Left lobe of liver (tissue), 2 donors: ENCODE results near the gene CDC42EP5. TPM values are rescaled to one million over a fixed set of nuclear protein-coding genes. Genes with fewer than 3 reads are reported as not detected.

ENCODE experiments used
- ATAC-seq: fragments of 200-7000 bp; cut with Tn5 transposase; one replicate; pipeline ENCODE4 v1.9.1; 2020; ENCODE audit warnings: mild to moderate bottlenecking, moderate library complexity
- DNase-seq: peaks from one replicate; pipeline ENCODE4 v3.0.0-alpha.2; 2020; ENCODE audit warnings: low spot score
- total RNA-seq: library from RNA; stranded (reverse); gene quantifications from one replicate; pipeline ENCODE4 v1.2.1, GENCODE V29; 2021
- donor health status: DM: no; HTN: no; CAD: no; lungs with moderate emphysema.
- donor health status: DM: no; HTN: yes; CAD: no.

Gene CDC42EP5
- total RNA-seq, 1 donor from 2014 or later: 2.4 TPM

DNA sequence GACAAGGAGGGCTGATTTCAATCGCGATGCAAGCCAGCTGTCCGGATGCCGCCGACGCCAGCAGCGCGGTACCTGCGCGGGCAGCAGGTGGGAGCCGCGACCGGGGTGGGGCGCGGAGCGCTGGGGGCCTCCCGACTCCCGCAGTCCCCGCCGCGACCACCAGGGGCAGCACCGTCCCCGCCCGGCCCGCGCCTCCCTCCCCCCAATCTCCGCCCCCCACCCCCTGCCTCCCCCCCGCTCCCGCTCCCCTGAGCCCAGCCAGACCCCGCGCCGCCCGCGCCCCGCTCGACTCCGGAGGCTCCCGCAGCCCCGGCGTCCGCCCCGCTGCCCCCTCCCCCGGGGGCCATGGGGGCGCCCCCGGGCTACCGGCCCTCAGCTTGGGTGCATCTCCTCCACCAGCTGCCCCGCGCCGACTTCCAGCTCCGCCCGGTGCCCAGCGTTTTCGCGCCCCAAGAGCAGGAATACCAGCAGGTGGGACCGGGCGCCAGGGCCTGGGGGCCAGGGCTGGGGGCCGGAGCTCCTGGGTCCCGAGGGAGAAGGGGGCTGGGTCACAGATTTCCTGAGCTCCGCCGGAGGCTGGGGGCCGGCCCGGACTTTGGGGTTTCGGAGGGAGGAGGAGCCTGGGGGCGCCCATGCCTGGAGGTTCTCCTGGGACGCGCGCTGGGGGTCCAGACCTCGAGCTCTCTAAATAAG lies 57.7 kb downstream of the CDC42EP5 start, which contains the start of gene TTYH1:
Gene TTYH1 (plus strand): TSS at position 257 of the 693 bp plus-strand sequence. CDS start 89 bp downstream, at position 346.
- ATAC-seq (no peak), DNase-seq (no peak)

Other genes starting within 250 kb of the CDC42EP5 start
- gene LILRA6, start 230.5 kb downstream of the CDC42EP5 start, total RNA-seq: 0.75 TPM
- 8.7 TPM for gene LILRB5, start 216.0 kb downstream of the CDC42EP5 start, total RNA-seq
- 1.7 TPM for gene LILRB2, start 192.2 kb downstream of the CDC42EP5 start, total RNA-seq
- gene LILRA5, start 160.1 kb downstream of the CDC42EP5 start, total RNA-seq: 1.4 TPM
- not detected for gene LILRA4, start 134.1 kb downstream of the CDC42EP5 start, total RNA-seq
- gene LAIR1, start 108.4 kb downstream of the CDC42EP5 start, total RNA-seq: 3.1 TPM
- gene TTYH1, start 57.8 kb downstream of the CDC42EP5 start, total RNA-seq: 0.33 TPM
- gene LENG8, start 24.1 kb downstream of the CDC42EP5 start, total RNA-seq: 57.8 TPM
- gene LENG9, start 9.5 kb downstream of the CDC42EP5 start, total RNA-seq: 2.2 TPM
- not detected for gene LAIR2, start 29.5 kb upstream of the CDC42EP5 start, total RNA-seq
- gene LILRA2, start 100.5 kb upstream of the CDC42EP5 start, total RNA-seq: 1.6 TPM
- gene LILRA1, start 120.3 kb upstream of the CDC42EP5 start, total RNA-seq: 0.60 TPM
- gene LILRB1, start 157.2 kb upstream of the CDC42EP5 start, total RNA-seq: 2.6 TPM
- gene LILRB4, start 189.7 kb upstream of the CDC42EP5 start, total RNA-seq: 1.9 TPM